Islet precursor cell (in vitro differentiated cells): ENCODE measurements around the gene RASGEF1B.

Experiments used
- DNase-seq: peaks from one replicate; pipeline ENCODE4 v3.0.0-alpha.2; 2018

The RASGEF1B gene

DNA sequence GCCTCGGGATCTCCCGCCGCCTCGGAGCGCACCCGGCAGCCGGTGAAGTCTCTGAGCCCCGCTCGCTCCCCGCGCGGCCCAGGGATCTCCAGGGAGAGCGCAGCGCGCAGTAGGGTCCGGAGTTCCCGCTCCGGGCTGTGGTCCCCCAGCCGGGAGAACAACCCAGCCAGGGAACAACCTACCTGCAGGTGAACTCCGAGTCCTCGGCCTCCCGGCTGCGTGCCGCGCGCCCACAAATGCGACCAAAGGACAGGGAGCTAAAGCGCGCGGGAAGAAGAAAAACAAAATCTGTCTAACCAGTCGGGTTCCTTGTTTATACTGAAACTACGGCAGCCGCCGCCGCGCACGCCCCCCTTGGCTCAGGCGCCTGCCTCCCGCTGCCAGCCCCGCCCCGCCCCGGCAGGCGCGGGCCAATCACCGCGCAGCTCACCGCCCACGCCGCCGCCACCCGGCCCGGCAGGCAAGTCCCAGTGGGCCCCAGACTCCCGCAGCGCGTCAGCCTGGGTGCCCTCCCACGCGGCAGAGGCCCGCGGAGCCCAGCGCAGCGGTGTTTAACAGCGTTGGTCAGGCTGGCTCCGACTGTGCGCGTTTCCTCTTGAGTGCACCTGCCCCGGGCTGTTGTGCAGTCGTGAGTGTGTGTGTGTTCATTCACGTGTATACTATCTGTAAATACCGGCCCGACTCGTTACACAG is at the start of gene RASGEF1B:
Gene RASGEF1B, minus strand, starts transcription at position 320 of the 693 bp plus-strand sequence. CDS start 12,399 bp downstream, outside the sequence.
- peak; percentile 94 for DNase-seq

- DNase-seq = no peak
Observed at GRCh38 chr4:81519856-81520255, 48.1 kb upstream of the RASGEF1B start.

DNA sequence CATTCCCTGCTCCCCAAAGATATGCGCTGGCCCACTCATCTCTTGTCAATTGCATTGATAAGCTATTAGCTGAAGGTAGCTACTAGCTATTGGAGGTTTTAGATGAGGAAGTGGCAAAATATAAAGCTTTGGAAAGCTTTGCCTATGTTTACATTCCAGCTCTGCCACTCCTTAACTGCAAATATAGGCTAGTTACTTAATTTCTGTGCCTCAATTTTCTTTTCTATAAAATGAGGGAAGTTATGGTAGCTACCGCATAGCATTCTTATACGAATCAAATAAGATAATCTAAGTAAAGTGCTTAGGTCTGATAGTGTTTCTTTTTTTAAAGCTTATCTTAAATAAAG is 47.7 kb upstream of the RASGEF1B start:
- DNase-seq = no peak

GRCh38 chr4:81518762-81519426 is 47.2 kb upstream of the RASGEF1B start:
- no peak for DNase-seq

DNA sequence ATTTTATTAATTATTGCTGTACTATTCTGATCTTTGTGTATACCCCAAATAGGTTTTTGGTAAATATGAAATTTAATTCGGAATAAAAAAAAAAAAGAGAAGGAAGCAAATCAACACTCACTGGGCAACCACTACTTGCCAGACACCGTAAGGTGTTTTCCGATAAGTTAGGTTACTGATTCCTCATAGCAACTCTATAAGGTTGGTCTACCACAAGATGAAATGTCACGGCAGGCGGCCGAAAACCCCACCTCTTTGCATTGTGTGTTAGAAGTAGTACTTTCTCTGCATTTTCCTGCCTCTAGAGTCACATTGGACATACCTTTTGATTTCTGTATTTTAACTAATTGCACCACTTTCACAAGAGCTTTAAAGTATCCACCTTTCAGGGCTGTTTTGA is 44.5 kb upstream of the RASGEF1B start:
- DNase-seq = no peak

GRCh38 chr4:81512757-81513501 is 41.2 kb upstream of the RASGEF1B start:
- no peak for DNase-seq

GRCh38 chr4:81512001-81512756 is 40.5 kb upstream of the RASGEF1B start:
- DNase-seq = no peak

- DNase-seq = no peak
Observed at GRCh38 chr4:81510643-81511178, 39.0 kb upstream of the RASGEF1B start.

GRCh38 chr4:81509822-81510221 is 38.1 kb upstream of the RASGEF1B start:
- no peak for DNase-seq

DNA sequence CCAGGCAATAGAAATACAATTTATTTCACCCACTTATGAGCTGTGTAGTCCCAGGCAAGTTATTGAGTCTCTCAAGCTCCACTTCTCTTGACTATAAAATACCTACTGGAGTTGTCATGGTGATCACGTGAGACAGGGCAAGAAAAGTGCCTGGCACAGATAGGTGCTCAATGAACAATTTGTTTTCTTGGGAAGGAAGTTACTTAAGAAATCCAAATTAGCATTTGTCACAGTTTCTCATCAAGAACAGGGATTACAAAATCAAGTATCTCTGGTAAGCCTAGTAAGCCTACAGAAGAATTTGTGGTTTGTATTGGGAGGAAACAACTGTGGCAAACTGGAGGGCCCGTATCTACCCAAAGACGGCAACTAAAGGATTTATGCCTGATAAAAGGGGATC is 37.5 kb upstream of the RASGEF1B start:
- DNase-seq = no peak

GRCh38 chr4:81508411-81509185 is 36.9 kb upstream of the RASGEF1B start:
- DNase-seq = no peak

GRCh38 chr4:81507530-81507929 is 35.8 kb upstream of the RASGEF1B start:
- no peak for DNase-seq

- no peak for DNase-seq
Observed at GRCh38 chr4:81506731-81507130, 35.0 kb upstream of the RASGEF1B start.

GRCh38 chr4:81505726-81506125 is 34.0 kb upstream of the RASGEF1B start:
- DNase-seq = no peak

DNA sequence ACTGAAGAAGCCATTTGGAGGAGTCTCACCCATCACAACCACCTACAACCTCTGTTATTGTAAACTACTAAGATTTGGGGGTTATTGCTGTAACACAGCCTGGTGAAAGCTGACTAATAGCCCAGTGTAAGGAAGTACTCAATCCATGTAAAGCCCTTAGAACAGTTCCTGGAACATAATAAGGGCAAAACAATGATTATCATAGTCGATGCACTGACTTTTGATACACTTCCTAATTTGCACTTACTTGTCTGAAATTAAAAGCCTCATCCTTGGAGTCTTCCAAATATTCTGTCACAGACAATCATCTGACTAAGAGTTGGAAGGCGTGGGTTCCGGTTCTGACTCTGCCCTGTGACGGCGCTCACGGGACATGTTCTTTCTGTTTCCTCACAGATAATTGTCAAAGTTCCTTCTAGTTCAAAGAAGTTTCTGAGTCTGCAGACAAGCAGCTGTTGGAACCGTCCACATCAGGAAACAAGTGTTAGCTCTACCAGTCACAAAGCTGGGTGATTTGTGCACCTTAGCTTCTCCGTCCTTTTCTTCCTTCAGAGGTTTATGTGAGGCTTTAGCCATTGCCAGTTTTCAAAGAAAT is 33.4 kb upstream of the RASGEF1B start:
- no peak for DNase-seq

DNA sequence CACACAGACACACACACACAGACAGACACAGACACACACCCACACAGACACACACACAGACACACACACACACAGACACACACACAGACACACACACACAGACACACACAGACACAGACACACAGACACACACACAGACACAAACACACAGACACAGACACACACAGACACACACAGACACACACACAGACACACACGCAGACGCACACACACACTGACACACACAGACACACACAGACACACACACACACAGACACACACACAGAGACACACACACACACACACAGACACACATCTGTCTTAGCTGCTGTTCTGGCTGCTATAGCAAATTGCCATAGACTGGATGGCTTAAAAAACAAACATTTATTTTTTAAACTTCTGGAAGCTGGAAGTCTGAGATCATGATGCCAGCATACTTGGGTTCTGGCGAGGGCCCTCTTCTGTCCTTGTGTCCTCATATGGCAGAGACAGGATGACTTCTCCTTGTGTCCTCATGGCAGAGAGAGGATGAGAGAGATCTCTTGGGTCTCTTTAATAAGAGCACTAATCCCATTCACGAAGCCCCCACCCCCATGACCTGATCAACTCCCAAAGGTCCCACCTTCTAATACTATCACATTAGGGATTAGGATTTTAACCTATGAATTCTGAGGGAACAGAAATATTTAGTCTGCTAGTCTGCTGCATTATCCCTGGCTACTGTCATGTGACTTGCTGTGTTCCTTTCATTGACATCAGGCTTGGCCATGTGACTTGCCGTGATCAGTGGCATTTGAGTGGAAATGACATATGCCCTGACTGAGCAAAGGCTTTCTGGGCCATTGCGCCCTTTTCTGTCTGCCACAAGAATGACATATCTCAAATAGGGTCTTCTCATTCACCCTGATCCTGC is 32.7 kb upstream of the RASGEF1B start:
- DNase-seq = no peak

- DNase-seq = no peak
Observed at GRCh38 chr4:81503586-81503985, 31.9 kb upstream of the RASGEF1B start.

DNA sequence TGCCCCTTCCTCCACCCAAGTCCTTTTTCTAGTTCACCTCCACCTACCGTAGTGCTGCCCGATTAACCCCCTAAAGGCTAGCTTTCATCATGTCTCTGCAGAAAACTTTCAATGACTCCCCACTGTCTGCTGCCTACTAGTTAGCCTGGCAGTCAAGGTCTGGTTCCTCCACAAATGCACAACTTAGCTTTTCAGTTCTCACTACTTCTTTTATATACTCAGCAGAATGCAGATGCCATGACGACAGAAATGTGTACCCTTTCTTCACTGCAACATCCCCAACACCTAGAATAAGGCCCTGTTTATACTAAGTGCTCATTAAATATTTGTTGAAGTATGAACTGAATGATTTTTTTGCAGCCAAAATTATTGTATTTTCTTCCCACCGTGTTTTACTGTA is 30.9 kb upstream of the RASGEF1B start:
- DNase-seq = no peak

DNA sequence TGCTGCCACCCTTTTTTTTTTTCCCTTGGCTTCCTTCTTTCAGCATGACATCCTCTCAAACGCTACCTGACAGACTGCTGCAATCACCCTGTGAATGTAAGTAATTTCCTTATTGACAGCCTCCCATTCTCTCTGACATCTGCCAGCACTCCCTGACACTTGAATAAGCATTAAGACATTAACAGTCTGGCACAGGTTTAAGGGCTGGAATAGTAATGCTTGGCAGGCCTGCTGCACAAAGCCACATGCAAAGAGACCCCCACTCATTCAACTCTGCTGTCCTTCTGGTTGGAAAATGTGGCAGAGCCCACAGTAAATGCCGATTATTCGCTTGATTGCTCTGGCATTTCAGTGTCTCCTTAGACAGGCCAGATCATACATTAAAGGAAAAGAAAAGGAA is 28.1 kb upstream of the RASGEF1B start:
- peak; percentile 66 for DNase-seq

- no peak for DNase-seq
Observed at GRCh38 chr4:81498551-81499099, 26.9 kb upstream of the RASGEF1B start.
